TTC549 (cell line): Measurements from ENCODE around the gene YWHAB.

ENCODE experiments used
- FAIRE-seq: peaks from 2 replicates; lab custom pipeline; 2012; peaks lifted over from hg19 to GRCh38; lab: Jason Lieb, UNC

Gene YWHAB

GRCh38 chr20:44955270-44955669 lies 69.8 kb downstream of the YWHAB start:
- FAIRE-seq: no peak

GRCh38 chr20:44956410-44956809 lies 70.9 kb downstream of the YWHAB start:
- no peak for FAIRE-seq
